Astrocyte (in vitro differentiated cells and primary cell): Measurements from ENCODE around the gene CAPZB.

ENCODE experiments used
- EZH2 ChIP-seq: IDR thresholded peaks from 2 replicates; pipeline ENCODE4 v1.6.1; 2012; ENCODE audit warnings: mild to moderate bottlenecking, low read length, inconsistent platforms; ENCODE audit not compliant: insufficient read depth
- TF ChIP-seq, protein P1 (sequence below): IDR thresholded peaks from 2 replicates; pipeline ENCODE4 v1.5.1; 2011; ENCODE audit warnings: low read depth, mild to moderate bottlenecking, inconsistent platforms, low read length, moderate library complexity; ENCODE audit not compliant: insufficient read depth

- TF ChIP-seq, protein P1, sequence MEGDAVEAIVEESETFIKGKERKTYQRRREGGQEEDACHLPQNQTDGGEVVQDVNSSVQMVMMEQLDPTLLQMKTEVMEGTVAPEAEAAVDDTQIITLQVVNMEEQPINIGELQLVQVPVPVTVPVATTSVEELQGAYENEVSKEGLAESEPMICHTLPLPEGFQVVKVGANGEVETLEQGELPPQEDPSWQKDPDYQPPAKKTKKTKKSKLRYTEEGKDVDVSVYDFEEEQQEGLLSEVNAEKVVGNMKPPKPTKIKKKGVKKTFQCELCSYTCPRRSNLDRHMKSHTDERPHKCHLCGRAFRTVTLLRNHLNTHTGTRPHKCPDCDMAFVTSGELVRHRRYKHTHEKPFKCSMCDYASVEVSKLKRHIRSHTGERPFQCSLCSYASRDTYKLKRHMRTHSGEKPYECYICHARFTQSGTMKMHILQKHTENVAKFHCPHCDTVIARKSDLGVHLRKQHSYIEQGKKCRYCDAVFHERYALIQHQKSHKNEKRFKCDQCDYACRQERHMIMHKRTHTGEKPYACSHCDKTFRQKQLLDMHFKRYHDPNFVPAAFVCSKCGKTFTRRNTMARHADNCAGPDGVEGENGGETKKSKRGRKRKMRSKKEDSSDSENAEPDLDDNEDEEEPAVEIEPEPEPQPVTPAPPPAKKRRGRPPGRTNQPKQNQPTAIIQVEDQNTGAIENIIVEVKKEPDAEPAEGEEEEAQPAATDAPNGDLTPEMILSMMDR, result no peak
- TF ChIP-seq EZH2, result no peak
Measured at GRCh38 chr1:19374926-19375325, 110.4 kb downstream of the CAPZB start.
